Mesendoderm (in vitro differentiated cells): ENCODE results near the gene PIM3.
A peak's percentile ranks its signal among the peaks of the same experiment; 100 is the strongest.

Source experiments
- DNase-seq: peaks from one replicate; pipeline ENCODE4 v3.0.0; 2013
- H2AK5ac ChIP-seq: 2 replicates; pipeline ENCODE4 v1.6.1; 2013; ENCODE audit warnings: low read length, inconsistent platforms
- H2BK120ac ChIP-seq: 2 replicates; pipeline ENCODE4 v1.6.1; 2013; ENCODE audit warnings: low read depth, mild to moderate bottlenecking, low read length, moderate library complexity, mixed read lengths
- H2BK15ac ChIP-seq: replicated peaks from 2 replicates; pipeline ENCODE4 v1.6.1; 2013; ENCODE audit warnings: low read depth, mild to moderate bottlenecking, moderate library complexity
- H2BK5ac ChIP-seq: 2 replicates; pipeline ENCODE4 v1.6.1; 2013; ENCODE audit warnings: low read length, inconsistent platforms
- H3K18ac ChIP-seq: 2 replicates; pipeline ENCODE4 v1.6.1; 2013; ENCODE audit warnings: mild to moderate bottlenecking, low read length, mixed read lengths
- H3K23ac ChIP-seq: one replicate; pipeline ENCODE4 v1.6.1; 2013; ENCODE audit warnings: low read length
- H3K27ac ChIP-seq: 2 replicates; pipeline ENCODE4 v1.5.1; 2013; ENCODE audit warnings: low read depth, mild to moderate bottlenecking, inconsistent platforms, low read length, moderate library complexity
- H3K27me3 ChIP-seq: 2 replicates; pipeline ENCODE4 v1.6.1; 2013; ENCODE audit warnings: low read length, control low read depth, mild to moderate bottlenecking, inconsistent platforms; ENCODE audit not compliant: insufficient read depth, poor library complexity
- H3K36me3 ChIP-seq: 2 replicates; pipeline ENCODE4 v1.6.1; 2013; ENCODE audit warnings: low read length, inconsistent platforms; ENCODE audit not compliant: control insufficient read depth, insufficient read depth
- H3K4ac ChIP-seq: one replicate; pipeline ENCODE4 v1.6.1; 2013; ENCODE audit warnings: low read depth, mild to moderate bottlenecking, low read length, moderate library complexity
- H3K4me1 ChIP-seq: 2 replicates; pipeline ENCODE4 v1.6.1; 2013; ENCODE audit warnings: low read depth, low read length, inconsistent platforms; ENCODE audit not compliant: control insufficient read depth
- H3K4me2 ChIP-seq: 2 replicates; pipeline ENCODE4 v1.6.1; 2013; ENCODE audit warnings: low read length
- H3K4me3 ChIP-seq: 2 replicates; pipeline ENCODE4 v1.5.1; 2013; ENCODE audit warnings: mild to moderate bottlenecking, low read length
- H3K56ac ChIP-seq: one replicate; pipeline ENCODE4 v1.6.1; 2013; ENCODE audit warnings: low read length
- H3K79me1 ChIP-seq: 2 replicates; pipeline ENCODE4 v1.6.1; 2013; ENCODE audit warnings: low read length, inconsistent platforms
- H3K79me2 ChIP-seq: 2 replicates; pipeline ENCODE4 v1.6.1; 2013; ENCODE audit warnings: mild to moderate bottlenecking, low read length; ENCODE audit not compliant: control insufficient read depth, insufficient read depth
- H3K9ac ChIP-seq: 2 replicates; pipeline ENCODE4 v1.6.1; 2013; ENCODE audit warnings: low read length, inconsistent platforms
- H4K5ac ChIP-seq: one replicate; pipeline ENCODE4 v1.6.1; 2013; ENCODE audit warnings: low read length
- H4K8ac ChIP-seq: one replicate; pipeline ENCODE4 v1.6.1; 2013; ENCODE audit warnings: low read depth, mild to moderate bottlenecking, control low read depth, low read length, moderate library complexity
- WGBS: extraction: QIAGEN DNeasy Blood & Tissue Kit; methylation state at CpG from one replicate; pipeline ENCODE4 v1.1.7; 2013; ENCODE audit warnings: low lambda C conversion rate, missing lambda C conversion rate; ENCODE audit not compliant: insufficient coverage; ENCODE audit errors: extremely low coverage; 5-methylcytosine and 5-hydroxymethylcytosine counted together

The PIM3 gene

DNA sequence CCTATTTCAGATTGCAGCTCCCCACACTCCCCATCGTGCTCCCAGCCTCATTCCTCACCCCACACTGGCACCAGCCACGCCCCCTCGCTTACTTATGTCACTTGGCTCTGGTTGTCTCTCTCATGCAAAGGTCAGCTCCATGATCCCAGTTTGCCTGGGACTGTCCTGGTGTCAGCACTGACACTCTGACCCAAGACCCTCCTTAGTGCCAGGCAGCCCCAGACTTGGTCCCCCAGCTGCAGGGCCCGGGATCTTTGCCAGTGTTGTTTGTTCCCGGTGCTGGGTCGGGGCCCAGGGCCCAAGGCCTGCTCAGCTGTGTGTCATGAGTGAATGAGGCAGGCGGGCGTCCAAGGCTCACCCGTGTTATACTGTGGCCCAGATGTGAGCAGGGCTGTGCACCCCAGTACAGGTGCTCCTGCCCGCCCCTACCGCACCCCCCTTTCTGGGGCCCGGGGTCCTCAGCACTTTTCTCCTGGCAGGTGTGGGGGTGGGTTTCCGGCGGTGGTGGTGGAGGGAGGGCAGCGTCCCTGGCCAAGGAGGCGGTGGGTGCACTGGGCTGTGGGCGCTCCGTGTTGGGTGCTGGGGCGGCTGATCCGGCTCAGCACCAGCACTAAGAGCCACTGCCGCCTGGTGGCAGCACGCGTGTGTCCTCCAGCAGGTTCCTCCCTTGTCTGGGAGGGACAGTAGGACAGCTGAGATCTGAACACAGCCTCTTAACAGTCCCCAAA is 32.5 kb downstream of the PIM3 start:
- no peak overlapping the region for H2BK15ac ChIP-seq
- peak; percentile 58 for DNase-seq
- H3K23ac ChIP-seq = no peak overlapping the region
- H3K4me3 ChIP-seq = no peak overlapping the region
- H3K4me2 ChIP-seq = no peak overlapping the region
- no peaks in the 10 kb centered on the region for H3K79me1 ChIP-seq
- H3K27me3 ChIP-seq = no peaks in the 10 kb centered on the region
- no peak overlapping the region for H2BK5ac ChIP-seq
- H3K4me1 ChIP-seq = no peaks in the 10 kb centered on the region
- no peak overlapping the region for H3K9ac ChIP-seq
- H2BK120ac ChIP-seq = no peak overlapping the region
- no peak overlapping the region for H3K27ac ChIP-seq
- no peak overlapping the region for H3K56ac ChIP-seq
- H4K8ac ChIP-seq = no peak overlapping the region
- no peak overlapping the region for H3K4ac ChIP-seq
- H4K5ac ChIP-seq = no peak overlapping the region
- no peak overlapping the region for H2AK5ac ChIP-seq
- WGBS = no CpG with 5 or more reads among the region's 23 CpGs
- no peaks in the 10 kb centered on the region for H3K36me3 ChIP-seq
- no peak overlapping the region for H3K18ac ChIP-seq
- no peaks in the 10 kb centered on the region for H3K79me2 ChIP-seq

DNA sequence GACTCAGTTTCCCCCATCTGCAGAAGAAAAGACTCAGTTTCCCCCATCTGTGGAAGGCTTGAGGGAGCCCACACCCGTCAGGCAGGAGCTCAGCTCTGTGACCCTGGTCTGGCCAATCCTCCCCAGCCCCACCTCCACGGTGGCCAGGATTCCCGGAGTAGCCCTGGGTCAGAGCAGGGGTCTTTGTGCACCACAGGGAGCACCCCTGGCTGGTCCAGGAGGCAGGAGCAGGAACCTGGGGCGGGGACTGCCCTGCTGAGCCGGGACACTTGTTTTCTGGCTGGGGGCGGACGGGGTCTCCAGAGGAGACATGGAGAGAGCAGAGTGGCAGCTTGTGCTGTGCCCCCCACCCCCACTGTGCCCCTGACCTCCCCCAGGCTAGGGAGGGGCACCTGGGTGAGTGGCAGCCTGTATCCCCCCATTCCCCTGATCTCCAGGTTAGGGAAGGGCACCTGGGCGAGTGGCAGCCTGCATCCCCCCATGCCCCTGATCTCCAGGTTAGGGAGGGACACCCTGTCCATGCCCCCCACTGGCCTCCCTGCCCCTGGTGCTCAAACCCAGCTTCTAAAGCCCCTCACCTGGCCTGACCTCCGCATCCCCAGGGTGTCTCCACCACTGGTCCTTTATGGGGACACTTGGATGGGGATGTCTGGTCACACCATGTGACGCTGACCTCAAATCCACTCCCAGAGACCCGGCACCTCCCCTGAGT is 33.2 kb downstream of the PIM3 start:
- no peak overlapping the region for H3K56ac ChIP-seq
- no peak for DNase-seq
- H3K9ac ChIP-seq = no peak overlapping the region
- H2AK5ac ChIP-seq = no peak overlapping the region
- WGBS = no CpG with 5 or more reads among the region's 11 CpGs
- no peaks in the 10 kb centered on the region for H3K27me3 ChIP-seq
- H3K36me3 ChIP-seq = no peaks in the 10 kb centered on the region
- H3K79me2 ChIP-seq = no peaks in the 10 kb centered on the region
- no peaks in the 10 kb centered on the region for H3K79me1 ChIP-seq
- no peak overlapping the region for H3K4me3 ChIP-seq
- H2BK5ac ChIP-seq = no peak overlapping the region
- H3K4me2 ChIP-seq = no peak overlapping the region
- H3K23ac ChIP-seq = no peak overlapping the region
- no peak overlapping the region for H4K8ac ChIP-seq
- no peak overlapping the region for H4K5ac ChIP-seq
- no peak overlapping the region for H3K18ac ChIP-seq
- H2BK120ac ChIP-seq = no peak overlapping the region
- no peak overlapping the region for H3K4ac ChIP-seq
- H3K27ac ChIP-seq = no peak overlapping the region
- H2BK15ac ChIP-seq = no peak overlapping the region
- H3K4me1 ChIP-seq = no peaks in the 10 kb centered on the region

GRCh38 chr22:49994361-49995040 is 33.9 kb downstream of the PIM3 start:
- no peak for DNase-seq
- Histone ChIP-seq H3K9ac (no peak overlapping the region), H2BK15ac (no peak overlapping the region), H2BK5ac (no peak overlapping the region), H3K23ac (no peak overlapping the region), H3K56ac (no peak overlapping the region), H4K8ac (no peak overlapping the region), H2BK120ac (no peak overlapping the region), H3K18ac (no peak overlapping the region), H3K79me1 (no peaks in the 10 kb centered on the region), H3K79me2 (no peaks in the 10 kb centered on the region), H3K4me3 (no peak overlapping the region), H3K4me2 (no peak overlapping the region), H3K27me3 (no peaks in the 10 kb centered on the region), H3K36me3 (no peaks in the 10 kb centered on the region), H2AK5ac (no peak overlapping the region), H3K4ac (no peak overlapping the region), H4K5ac (no peak overlapping the region), H3K4me1 (no peaks in the 10 kb centered on the region), H3K27ac (no peak overlapping the region)
- no CpG with 5 or more reads among the region's 21 CpGs for WGBS

DNA sequence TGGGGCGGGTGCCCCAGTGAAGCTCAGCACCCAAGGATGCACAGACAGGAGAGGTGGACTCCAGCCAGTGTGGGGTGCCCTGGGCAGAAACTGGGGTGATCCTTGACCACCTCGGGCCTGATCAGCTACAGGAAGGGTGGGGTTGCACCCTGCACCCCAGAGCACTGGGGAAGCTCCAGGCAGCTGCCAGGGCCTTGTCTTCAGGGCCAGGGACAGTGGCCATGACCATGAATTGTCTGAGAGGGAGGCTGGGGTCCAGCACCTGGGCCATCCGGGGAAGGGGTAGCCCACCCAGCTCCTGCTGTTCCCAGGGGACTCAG is 34.4 kb downstream of the PIM3 start:
- Histone ChIP-seq H3K9ac (no peak overlapping the region), H3K4me3 (no peak overlapping the region), H4K8ac (no peak overlapping the region), H3K36me3 (no peaks in the 10 kb centered on the region), H3K4me1 (no peaks in the 10 kb centered on the region), H2BK120ac (no peak overlapping the region), H4K5ac (no peak overlapping the region), H3K79me2 (no peaks in the 10 kb centered on the region), H3K18ac (no peak overlapping the region), H3K4me2 (no peak overlapping the region), H3K56ac (no peak overlapping the region), H3K27me3 (peaks cover 2% of the 10 kb centered on the region), H2AK5ac (no peak overlapping the region), H3K27ac (no peak overlapping the region), H3K4ac (no peak overlapping the region), H2BK15ac (no peak overlapping the region), H2BK5ac (no peak overlapping the region), H3K79me1 (no peaks in the 10 kb centered on the region), H3K23ac (no peak overlapping the region)
- WGBS = no CpG with 5 or more reads among the region's 3 CpGs
- DNase-seq = no peak

- Histone ChIP-seq H3K79me1 (no peaks in the 10 kb centered on the region), H3K4me3 (no peak overlapping the region)
- WGBS = no CpG with 5 or more reads among the region's 10 CpGs
These were observed 35.0 kb downstream of the PIM3 start for GRCh38 chr22:49995361-49996118.

More at GRCh38 chr22:49995361-49996118, 35.0 kb downstream of the PIM3 start:
- Histone ChIP-seq H3K56ac (no peak overlapping the region), H2BK120ac (no peak overlapping the region), H3K9ac (no peak overlapping the region), H3K4ac (no peak overlapping the region), H2AK5ac (no peak overlapping the region), H3K4me2 (no peak overlapping the region), H2BK5ac (no peak overlapping the region), H4K8ac (no peak overlapping the region), H3K79me2 (no peaks in the 10 kb centered on the region), H3K18ac (no peak overlapping the region), H3K27ac (no peak overlapping the region), H4K5ac (no peak overlapping the region), H3K36me3 (no peaks in the 10 kb centered on the region), H3K23ac (no peak overlapping the region), H3K4me1 (no peaks in the 10 kb centered on the region), H2BK15ac (no peak overlapping the region), H3K27me3 (peaks cover 2% of the 10 kb centered on the region)
- no peak for DNase-seq
